Measurements from ENCODE around the gene EEF1AKMT1.

DNA sequence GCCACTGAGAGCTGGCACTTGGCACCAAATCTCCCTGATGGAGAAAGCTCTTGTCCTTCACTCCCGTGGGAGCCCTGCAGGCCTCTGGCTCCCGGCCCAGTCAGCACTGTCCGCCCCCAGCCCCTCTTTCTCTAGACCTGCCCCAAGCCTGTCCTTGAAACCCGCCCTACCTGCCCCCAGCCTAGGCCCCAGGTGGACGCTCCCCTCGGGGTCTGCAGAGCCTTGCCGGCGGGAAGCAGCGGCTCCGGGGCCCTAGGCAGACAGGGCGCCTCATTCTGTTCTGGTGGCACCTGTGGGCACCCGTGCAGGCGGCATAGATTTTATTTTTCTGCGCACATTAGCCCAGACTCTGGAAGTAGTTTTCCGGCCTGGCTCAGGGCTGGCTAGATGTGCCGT lies 52.7 kb downstream of the EEF1AKMT1 start:
- TF ChIP-seq SNAI2 (CRISPR knock-in tag; IDR thresholded peaks at IDR 0.05), result no peak
- TF ChIP-seq PPARA (CRISPR knock-in tag; IDR thresholded peaks at IDR 0.05; ENCODE audit: borderline replicate concordance), result no peak
- no peak for TF ChIP-seq RARB (CRISPR knock-in tag; IDR thresholded peaks at IDR 0.05)
- TF ChIP-seq ESRRG (CRISPR knock-in tag; IDR thresholded peaks at IDR 0.05), result no peak
- TF ChIP-seq ZFP30 (CRISPR knock-in tag; IDR thresholded peaks at IDR 0.05), result no peak
- TF ChIP-seq TOX (CRISPR knock-in tag; IDR thresholded peaks at IDR 0.05; ENCODE audit: borderline replicate concordance), result no peak
- no peak for TF ChIP-seq TCF4 (CRISPR knock-in tag; IDR thresholded peaks at IDR 0.05; ENCODE audit: borderline replicate concordance)
- TF ChIP-seq ZNF70 (CRISPR knock-in tag; IDR thresholded peaks at IDR 0.05), result no peak
- no peak for TF ChIP-seq GLIS3 (CRISPR knock-in tag; IDR thresholded peaks at IDR 0.05)
- TF ChIP-seq, protein P1, sequence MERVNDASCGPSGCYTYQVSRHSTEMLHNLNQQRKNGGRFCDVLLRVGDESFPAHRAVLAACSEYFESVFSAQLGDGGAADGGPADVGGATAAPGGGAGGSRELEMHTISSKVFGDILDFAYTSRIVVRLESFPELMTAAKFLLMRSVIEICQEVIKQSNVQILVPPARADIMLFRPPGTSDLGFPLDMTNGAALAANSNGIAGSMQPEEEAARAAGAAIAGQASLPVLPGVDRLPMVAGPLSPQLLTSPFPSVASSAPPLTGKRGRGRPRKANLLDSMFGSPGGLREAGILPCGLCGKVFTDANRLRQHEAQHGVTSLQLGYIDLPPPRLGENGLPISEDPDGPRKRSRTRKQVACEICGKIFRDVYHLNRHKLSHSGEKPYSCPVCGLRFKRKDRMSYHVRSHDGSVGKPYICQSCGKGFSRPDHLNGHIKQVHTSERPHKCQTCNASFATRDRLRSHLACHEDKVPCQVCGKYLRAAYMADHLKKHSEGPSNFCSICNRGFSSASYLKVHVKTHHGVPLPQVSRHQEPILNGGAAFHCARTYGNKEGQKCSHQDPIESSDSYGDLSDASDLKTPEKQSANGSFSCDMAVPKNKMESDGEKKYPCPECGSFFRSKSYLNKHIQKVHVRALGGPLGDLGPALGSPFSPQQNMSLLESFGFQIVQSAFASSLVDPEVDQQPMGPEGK (CRISPR knock-in tag; IDR thresholded peaks at IDR 0.05; ENCODE audit: borderline replicate concordance), result no peak
- TF ChIP-seq ISL1 (CRISPR knock-in tag; IDR thresholded peaks at IDR 0.05), result no peak
- TF ChIP-seq, protein P2, sequence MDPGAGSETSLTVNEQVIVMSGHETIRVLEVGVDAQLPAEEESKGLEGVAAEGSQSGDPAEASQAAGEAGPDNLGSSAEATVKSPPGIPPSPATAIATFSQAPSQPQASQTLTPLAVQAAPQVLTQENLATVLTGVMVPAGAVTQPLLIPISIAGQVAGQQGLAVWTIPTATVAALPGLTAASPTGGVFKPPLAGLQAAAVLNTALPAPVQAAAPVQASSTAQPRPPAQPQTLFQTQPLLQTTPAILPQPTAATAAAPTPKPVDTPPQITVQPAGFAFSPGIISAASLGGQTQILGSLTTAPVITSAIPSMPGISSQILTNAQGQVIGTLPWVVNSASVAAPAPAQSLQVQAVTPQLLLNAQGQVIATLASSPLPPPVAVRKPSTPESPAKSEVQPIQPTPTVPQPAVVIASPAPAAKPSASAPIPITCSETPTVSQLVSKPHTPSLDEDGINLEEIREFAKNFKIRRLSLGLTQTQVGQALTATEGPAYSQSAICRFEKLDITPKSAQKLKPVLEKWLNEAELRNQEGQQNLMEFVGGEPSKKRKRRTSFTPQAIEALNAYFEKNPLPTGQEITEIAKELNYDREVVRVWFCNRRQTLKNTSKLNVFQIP (CRISPR knock-in tag; IDR thresholded peaks at IDR 0.05; ENCODE audit: borderline replicate concordance, low read depth), result no peak
- no peak for TF ChIP-seq ARNTL (CRISPR knock-in tag; IDR thresholded peaks at IDR 0.05; ENCODE audit: borderline replicate concordance, low read depth)

Data from SK-N-SH treated with all-trans-retinoic acid at 6 μM for 48 hours (cell line).